PC-3 (cell line): ENCODE measurements around the gene UBASH3B. TPM values are rescaled to one million over a fixed set of nuclear protein-coding genes. Genes with fewer than 3 reads are reported as not detected.

Source experiments
- ATAC-seq: fragments of 200-7000 bp; cut with Tn5 transposase; 2 replicates; pipeline ENCODE4 v1.9.1; 2020; ENCODE audit warnings: mild to moderate bottlenecking, moderate library complexity
- BruUV-seq: library from RNA; stranded (reverse); fragments of 400-500 nt; replicated peaks from 2 replicates; lab custom pipeline; 2021; lab: Mats Ljungman, UMichigan
- CTCF ChIA-PET: fragments of 300-600 bp; sonication (Branson Sonifier 250); formaldehyde crosslinking; loops from one replicate; lab custom pipeline; 2022; ENCODE audit warnings: antibody characterized with exemption; lab: Charles Lee
- POLR2A ChIA-PET: fragments of 300-600 bp; sonication (Branson Sonifier 250); formaldehyde crosslinking; loops from one replicate; lab custom pipeline; 2022; ENCODE audit warnings: antibody characterized with exemption; ENCODE audit not compliant: unreplicated experiment; lab: Charles Lee
- DNase-seq: peaks from one replicate; pipeline ENCODE4 v3.0.0-alpha.2; 2015
- H2AFZ ChIP-seq: fragments of 300-600 bp; sonication (generic); 2 replicates; pipeline ENCODE4 v1.6.0; 2016; ENCODE audit warnings: antibody characterized with exemption, low read length
- H3F3A ChIP-seq: fragments of 300-600 bp; sonication (generic); one replicate; pipeline ENCODE4 v1.6.0; 2017; ENCODE audit warnings: antibody characterized with exemption, low read length, control low read depth, mild to moderate bottlenecking; ENCODE audit not compliant: unreplicated experiment
- H3K27ac ChIP-seq: fragments of 300-600 bp; sonication (generic); 2 replicates; pipeline ENCODE4 v1.5.1; 2016; ENCODE audit warnings: mild to moderate bottlenecking, low read length
- H3K27me3 ChIP-seq: fragments of 300-600 bp; sonication (generic); 2 replicates; pipeline ENCODE4 v1.6.1; 2016; ENCODE audit warnings: low read length, mixed read lengths
- H3K36me3 ChIP-seq: fragments of 300-600 bp; sonication (generic); 2 replicates; pipeline ENCODE4 v1.6.1; 2016; ENCODE audit warnings: low read depth, mixed run types, low read length, mixed read lengths
- H3K4me1 ChIP-seq: fragments of 300-600 bp; sonication (generic); 2 replicates; pipeline ENCODE4 v1.5.1; 2016; ENCODE audit warnings: low read length; ENCODE audit not compliant: insufficient read depth
- H3K4me2 ChIP-seq: fragments of 300-600 bp; sonication (generic); 2 replicates; pipeline ENCODE4 v1.6.0; 2016; ENCODE audit warnings: low read length
- H3K4me3 ChIP-seq: fragments of 300-600 bp; sonication (generic); 2 replicates; pipeline ENCODE4 v1.5.1; 2016; ENCODE audit warnings: mild to moderate bottlenecking, low read length, mixed read lengths
- H3K79me2 ChIP-seq: fragments of 300-600 bp; sonication (generic); 2 replicates; pipeline ENCODE4 v1.6.1; 2017; ENCODE audit warnings: low read length, mixed read lengths
- H3K9ac ChIP-seq: fragments of 300-600 bp; sonication (generic); 2 replicates; pipeline ENCODE4 v1.6.0; 2016; ENCODE audit warnings: mild to moderate bottlenecking, low read length
- H3K9me2 ChIP-seq: fragments of 300-600 bp; sonication (generic); replicated peaks from 2 replicates; pipeline ENCODE4 v1.6.1; 2016; ENCODE audit warnings: mixed run types, low read length, mixed read lengths
- H3K9me3 ChIP-seq: fragments of 300-600 bp; sonication (generic); 2 replicates; pipeline ENCODE4 v1.6.1; 2016; ENCODE audit warnings: low read length, mixed read lengths
- H4K20me1 ChIP-seq: fragments of 300-600 bp; sonication (generic); 2 replicates; pipeline ENCODE4 v1.6.1; 2016; ENCODE audit warnings: low read length, mixed read lengths
- CTCF ChIP-seq: fragments of 300-600 bp; sonication (generic); conservative IDR thresholded peaks from 2 replicates; pipeline ENCODE4 v1.5.1; 2017; ENCODE audit warnings: antibody characterized with exemption, low read depth, mild to moderate bottlenecking, low read length
- EZH2 ChIP-seq: fragments of 300-600 bp; sonication (generic); IDR thresholded peaks from one replicate; pipeline ENCODE4 v1.6.1; 2017; ENCODE audit warnings: antibody characterized with exemption, mild to moderate bottlenecking, low read length; ENCODE audit not compliant: unreplicated experiment
- EZH2phosphoT487 ChIP-seq: fragments of 300-600 bp; sonication (generic); IDR thresholded peaks from 2 replicates; pipeline ENCODE4 v1.6.1; 2018; ENCODE audit warnings: mild to moderate bottlenecking, antibody characterized with exemption, low read length, borderline replicate concordance
- intact Hi-C: fragments of 100-400 bp; cut with micrococcal nuclease; formaldehyde crosslinking; loops from 2 replicates; pipeline ENCODE4 v1.9.0; 2023
- total RNA-seq: library from RNA; depleted of rRNA; stranded (reverse); fragments of >200 nt; gene quantifications from 2 replicates; pipeline ENCODE4 v1.2.3, GENCODE V29; 2014

Gene UBASH3B
- total RNA-seq, 1 experiment from 2014 or later = 178 TPM

GRCh38 chr11:122628810-122629555, 26.5 kb upstream of the UBASH3B start:
- Histone ChIP-seq H3F3A (no peaks in the 10 kb centered on the region), H3K4me3 (no peak overlapping the region), H3K4me2 (peak overlapping the region; percentile 35), H3K79me2 (no peaks in the 10 kb centered on the region), H4K20me1 (no peaks in the 10 kb centered on the region), H3K27me3 (no peaks in the 10 kb centered on the region), H2AFZ (peak overlapping the region; percentile 60), H3K9ac (no peak overlapping the region), H3K4me1 (peaks cover 14% of the 10 kb centered on the region; the same call in 1 of the 2 replicates), H3K27ac (no peak overlapping the region), H3K36me3 (no peaks in the 10 kb centered on the region), H3K9me2 (no peaks in the 10 kb centered on the region), H3K9me3 (no peaks in the 10 kb centered on the region)
- ATAC-seq = peak; percentile 96
- intact Hi-C loops = loop anchor here (1.0 kb wide), 5 partner anchors 26 to 227 kb away; partner anchors contain the start of gene UBASH3B
- CTCF ChIA-PET = interaction anchor here (0.5 to 1.5 kb wide), 21 partner anchors 9 to 393 kb away, joined by 3 to 23 read pairs (median 4); no protein-coding TSS in a partner anchor
- no TSS peak for BruUV-seq
- DNase-seq = peak; percentile 94
- TF ChIP-seq EZH2 (no peak), CTCF (peak; percentile 98), EZH2phosphoT487 (no peak)
- POLR2A ChIA-PET = interaction anchor here (0.6 to 0.7 kb wide), 2 partner anchors 32 to 152 kb away, joined by 3 to 5 read pairs; no protein-coding TSS in a partner anchor

- POLR2A ChIA-PET = no interaction called here
Measured at GRCh38 chr11:122632181-122632824, 23.2 kb upstream of the UBASH3B start.

More at GRCh38 chr11:122632181-122632824, 23.2 kb upstream of the UBASH3B start:
- ATAC-seq (no peak), DNase-seq (no peak)
- Histone ChIP-seq H3F3A (no peaks in the 10 kb centered on the region), H2AFZ (0 out of 2 replicates have a peak overlapping the region, but pooled peaks have one; percentile 3), H3K79me2 (no peaks in the 10 kb centered on the region), H4K20me1 (no peaks in the 10 kb centered on the region), H3K27ac (no peak overlapping the region), H3K4me1 (peaks cover 21% of the 10 kb centered on the region), H3K9ac (no peak overlapping the region), H3K9me3 (no peaks in the 10 kb centered on the region), H3K36me3 (no peaks in the 10 kb centered on the region), H3K9me2 (no peaks in the 10 kb centered on the region), H3K4me3 (no peak overlapping the region), H3K27me3 (no peaks in the 10 kb centered on the region), H3K4me2 (no peak overlapping the region)
- BruUV-seq = no TSS peak
- intact Hi-C loops = loop anchor here (5.0 kb wide), 1 partner anchor 75 kb away; no protein-coding TSS in a partner anchor
- TF ChIP-seq EZH2phosphoT487 (no peak), CTCF (no peak), EZH2 (no peak)
- CTCF ChIA-PET = interaction anchor here (0.7 to 1.6 kb wide), 2 partner anchors 149 to 177 kb away, joined by 6 to 10 read pairs; no protein-coding TSS in a partner anchor
